ENCODE data around the gene COL5A2.

GRCh38 chr2:189118386-189118785 lies 61.2 kb downstream of the COL5A2 start:
- TF ChIP-seq FOXM1 (IDR thresholded peaks at IDR 0.05; ENCODE audit: borderline replicate concordance) (no peak), FOXK2 (IDR thresholded peaks at IDR 0.05) (no peak), PKNOX1 (IDR thresholded peaks at IDR 0.05) (no peak), SP1 (IDR thresholded peaks at IDR 0.05) (no peak), ZNF384 (IDR thresholded peaks at IDR 0.05) (no peak), SUZ12 (IDR thresholded peaks at IDR 0.05) (no peak), BHLHE40 (IDR thresholded peaks at IDR 0.05; ENCODE audit: borderline replicate concordance) (no peak), CTBP1 (IDR thresholded peaks at IDR 0.05; ENCODE audit: borderline replicate concordance) (no peak), TARDBP (IDR thresholded peaks at IDR 0.05) (no peak), ARNT (IDR thresholded peaks at IDR 0.05) (no peak), NFRKB (IDR thresholded peaks at IDR 0.05) (no peak), LEF1 (IDR thresholded peaks at IDR 0.05; ENCODE audit: borderline replicate concordance) (no peak)
